GM06990 (cell line): ENCODE data around the gene MYL7.

Source experiments
- DNase-seq: peaks from one replicate; pipeline ENCODE4 v3.0.0-alpha.2; 2011; ENCODE audit not compliant: insufficient read length; ENCODE audit errors: extremely low read depth
- H3K27me3 ChIP-seq: replicated peaks from 2 replicates; pipeline ENCODE4 v1.6.0; 2011; ENCODE audit warnings: low read length; ENCODE audit not compliant: control insufficient read depth, insufficient read depth
- H3K36me3 ChIP-seq: 2 replicates; pipeline ENCODE4 v1.5.1; 2011; ENCODE audit warnings: low read length; ENCODE audit not compliant: control insufficient read depth, insufficient read depth
- H3K4me3 ChIP-seq: replicated peaks from 2 replicates; pipeline ENCODE4 v1.5.1; 2011; ENCODE audit warnings: low read depth, mild to moderate bottlenecking, control low read depth, low read length
- CTCF ChIP-seq: IDR thresholded peaks from 2 replicates; pipeline ENCODE4 v1.5.1; 2011; ENCODE audit warnings: low read length, control low read depth, mild to moderate bottlenecking, inconsistent platforms; ENCODE audit not compliant: insufficient read depth, poor library complexity, severe bottlenecking

Gene MYL7

GRCh38 chr7:44098092-44099068 is 42.8 kb downstream of the MYL7 start:
- DNase-seq: no peak
- H3K27me3 ChIP-seq: peaks cover 4% of the 10 kb centered on the region
- no peak overlapping the region for H3K4me3 ChIP-seq
- H3K36me3 ChIP-seq: no peaks in the 10 kb centered on the region
- TF ChIP-seq CTCF: no peak

DNA sequence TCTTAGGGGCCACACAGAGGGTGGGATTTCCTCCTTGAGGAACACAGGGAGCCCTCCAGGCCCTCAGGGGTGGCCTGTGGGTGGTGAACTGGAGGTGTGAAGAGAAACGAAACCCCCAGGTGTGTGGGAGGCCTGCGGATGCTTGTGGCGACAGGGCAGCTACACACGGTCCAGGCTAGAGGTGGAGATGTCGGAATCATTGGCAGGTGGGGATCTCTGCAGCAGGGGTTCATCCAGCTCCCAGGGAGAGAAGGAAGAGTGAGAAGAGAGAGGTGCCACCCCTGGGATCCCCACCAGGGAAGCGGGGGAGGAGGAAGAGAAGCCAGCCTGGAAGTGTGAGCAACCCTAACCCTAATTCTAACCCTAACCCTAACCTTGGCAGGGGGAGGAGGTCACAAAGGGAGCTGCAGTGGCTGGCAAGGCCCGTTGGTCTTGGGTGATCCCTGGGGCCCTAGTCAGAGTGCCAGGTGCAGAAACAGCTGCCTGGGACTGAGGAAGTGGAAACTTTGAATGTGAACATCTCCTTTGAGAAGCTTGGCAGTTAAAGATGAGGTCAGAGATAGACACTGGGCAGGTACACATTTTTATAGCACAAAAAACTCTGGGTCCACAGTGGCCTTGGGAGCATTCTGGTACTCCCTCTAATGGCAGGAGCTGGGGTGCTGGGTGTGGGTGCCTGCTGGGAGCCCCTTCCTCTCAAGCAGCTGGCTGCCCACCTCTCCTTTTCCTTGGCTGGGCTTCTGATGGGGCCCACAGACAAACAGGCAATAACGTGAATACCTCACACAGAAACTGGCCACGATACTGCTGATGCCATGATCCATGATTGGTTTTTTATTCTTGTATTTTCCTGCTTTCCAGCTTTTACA is 43.8 kb downstream of the MYL7 start:
- no peaks in the 10 kb centered on the region for H3K27me3 ChIP-seq
- DNase-seq: peak; percentile 52
- TF ChIP-seq CTCF: no peak
- H3K4me3 ChIP-seq: no peak overlapping the region
- no peaks in the 10 kb centered on the region for H3K36me3 ChIP-seq

DNA sequence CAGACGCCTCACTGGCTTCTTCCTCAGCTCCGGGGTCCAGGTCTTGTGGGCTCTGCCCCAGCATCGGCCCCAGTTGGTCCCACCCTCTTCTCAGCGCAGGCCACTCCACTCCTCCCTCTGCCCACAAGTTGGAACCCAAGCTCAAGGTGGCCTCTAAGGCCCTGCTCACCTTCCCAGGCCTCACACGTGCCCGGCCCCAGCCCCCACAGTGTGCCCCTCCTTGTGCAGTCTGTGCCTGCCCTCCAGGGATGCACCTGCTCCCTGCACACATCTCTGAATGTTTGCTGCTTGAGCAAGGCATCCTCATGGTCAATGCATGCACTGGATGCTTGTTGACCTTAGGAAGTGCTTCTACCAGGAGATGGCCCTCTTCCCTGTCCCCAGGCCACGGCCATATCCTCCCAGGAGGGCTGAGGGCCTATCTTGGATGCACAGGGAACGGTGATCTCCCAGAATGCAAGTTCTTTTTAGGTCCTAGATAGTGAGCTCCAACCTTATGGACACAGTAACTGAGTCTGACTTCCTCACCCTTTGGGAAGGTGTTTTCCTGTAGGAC is 44.7 kb downstream of the MYL7 start:
- Histone ChIP-seq H3K36me3 (no peaks in the 10 kb centered on the region), H3K27me3 (no peaks in the 10 kb centered on the region), H3K4me3 (no peak overlapping the region)
- DNase-seq: no peak
- no peak for TF ChIP-seq CTCF

GRCh38 chr7:44095781-44096180 is 45.4 kb downstream of the MYL7 start:
- no peak for DNase-seq
- H3K27me3 ChIP-seq: no peaks in the 10 kb centered on the region
- H3K36me3 ChIP-seq: no peaks in the 10 kb centered on the region
- TF ChIP-seq CTCF: no peak
- no peak overlapping the region for H3K4me3 ChIP-seq

GRCh38 chr7:44094883-44095592 is 46.1 kb downstream of the MYL7 start:
- TF ChIP-seq CTCF: no peak
- H3K4me3 ChIP-seq: no peak overlapping the region
- no peaks in the 10 kb centered on the region for H3K27me3 ChIP-seq
- H3K36me3 ChIP-seq: no peaks in the 10 kb centered on the region
- DNase-seq: no peak
